Jurkat, Clone E6-1 (cell line): ENCODE results near the gene PAQR9.

Experiments
- DNase-seq: peaks from one replicate; pipeline ENCODE4 v3.0.0-alpha.2; 2011; ENCODE audit warnings: low read depth, low spot score
- H3K4me3 ChIP-seq: 2 replicates; pipeline ENCODE4 v1.5.1; 2011; ENCODE audit warnings: mild to moderate bottlenecking, low read length, control low read depth, moderate library complexity

The PAQR9 gene

DNA sequence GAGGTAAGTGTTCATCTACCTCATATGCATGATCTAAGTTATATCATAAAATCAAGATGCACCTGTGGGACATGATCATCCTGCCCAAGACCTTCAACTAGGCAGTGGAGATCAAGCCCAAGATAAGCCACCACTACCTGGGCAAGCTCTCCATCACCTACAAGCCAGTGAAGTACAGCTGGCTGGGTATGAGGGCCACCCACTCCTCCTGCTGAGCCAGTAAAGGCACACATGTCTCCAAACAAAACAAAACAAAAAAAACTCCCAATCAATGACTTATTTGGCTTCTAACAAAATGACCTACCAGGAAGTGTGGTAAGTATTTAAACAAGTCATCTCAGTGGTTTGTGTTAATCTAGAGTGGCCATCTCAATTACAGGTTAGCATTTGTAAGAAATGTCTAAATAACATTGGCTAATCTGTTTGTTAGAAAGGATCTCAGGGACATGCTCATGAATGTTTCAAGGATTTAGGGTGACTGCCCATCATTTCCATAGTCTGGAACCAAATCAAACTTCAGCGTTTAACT is 3.1 kb downstream of the PAQR9 start:
- H3K4me3 ChIP-seq = no peak overlapping the region
- no peak for DNase-seq

DNA sequence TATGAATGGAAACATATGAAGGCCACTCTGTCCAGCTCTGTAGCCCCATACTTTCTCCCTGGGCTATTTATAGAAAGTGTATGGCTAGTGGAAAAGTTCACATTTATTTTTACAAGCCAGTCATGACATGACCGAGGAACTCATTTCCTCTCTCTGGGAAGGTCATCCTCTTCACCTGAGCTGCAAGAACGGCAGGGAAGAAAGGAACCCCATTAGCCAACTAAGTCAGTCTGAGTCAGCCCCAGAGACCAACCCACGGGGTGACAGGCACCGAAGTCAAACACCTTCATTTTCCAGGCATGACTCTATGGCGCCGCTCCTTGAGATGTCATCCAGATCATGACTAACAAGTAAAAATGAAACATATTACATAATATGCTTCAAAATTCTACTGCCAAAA is 4.8 kb downstream of the PAQR9 start:
- H3K4me3 ChIP-seq = no peak overlapping the region
- DNase-seq = no peak

DNA sequence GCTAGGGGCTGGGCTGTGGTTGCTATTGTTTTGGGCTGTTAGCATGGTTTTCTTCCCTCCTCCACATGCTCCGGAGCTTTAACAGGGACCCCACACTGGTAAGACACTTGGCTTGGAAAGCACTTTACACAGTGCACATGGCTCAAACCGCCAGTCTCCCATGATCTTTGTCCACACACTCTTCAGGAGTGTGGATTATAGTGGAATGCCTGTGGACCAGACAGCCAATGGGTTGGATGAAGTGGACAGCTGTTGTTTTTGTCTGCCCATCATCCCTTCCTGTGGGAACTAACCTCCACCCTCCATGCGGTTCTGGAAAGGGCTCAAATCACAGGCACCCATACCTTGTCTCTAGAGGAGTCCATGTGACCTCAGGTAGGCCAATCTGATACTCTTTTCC is 10.0 kb downstream of the PAQR9 start:
- DNase-seq = no peak
- no peak overlapping the region for H3K4me3 ChIP-seq

DNA sequence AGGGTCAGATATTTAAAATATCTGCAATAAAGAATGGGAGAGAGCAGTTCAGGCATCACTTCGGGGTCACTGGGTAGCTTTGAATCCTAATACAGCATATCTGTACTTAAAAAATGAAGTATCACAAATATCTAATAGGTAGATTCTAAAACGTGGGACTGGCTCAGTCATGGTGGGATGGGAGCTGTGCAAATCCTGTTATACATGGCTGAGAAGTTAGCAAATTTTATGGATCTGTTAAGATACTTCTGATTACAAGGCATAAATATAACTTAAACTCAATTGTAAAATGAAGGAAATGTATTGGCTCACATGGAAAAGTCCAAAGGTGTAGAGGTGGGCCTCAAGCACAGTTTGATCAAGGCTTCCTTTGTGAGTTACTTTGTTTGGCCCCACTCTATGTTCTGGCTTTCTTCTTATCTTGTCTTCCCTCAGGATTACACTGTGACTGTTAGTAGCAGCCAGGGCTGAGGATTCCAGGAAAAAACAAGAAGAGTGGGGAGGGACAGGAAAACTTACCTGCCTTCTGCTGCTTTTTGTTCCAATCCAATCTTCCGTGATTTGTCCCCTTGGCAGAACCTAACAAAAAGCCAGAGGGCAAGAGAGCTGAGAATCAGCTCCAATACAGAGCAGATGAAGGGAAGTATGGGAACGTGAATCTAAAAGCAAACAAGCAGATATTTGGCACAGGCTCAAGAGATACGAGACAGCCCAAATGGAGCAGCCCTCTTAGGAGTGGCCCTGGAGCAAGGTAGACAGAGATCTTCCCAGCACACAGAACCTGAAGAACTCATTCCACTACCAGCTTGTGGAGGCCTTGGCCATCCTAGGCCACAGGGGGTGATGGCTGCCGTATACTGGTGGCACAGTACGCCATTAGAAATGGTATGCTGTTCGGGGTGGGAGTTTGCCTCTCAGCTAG is 10.9 kb downstream of the PAQR9 start:
- no peak for DNase-seq
- H3K4me3 ChIP-seq = no peak overlapping the region

DNA sequence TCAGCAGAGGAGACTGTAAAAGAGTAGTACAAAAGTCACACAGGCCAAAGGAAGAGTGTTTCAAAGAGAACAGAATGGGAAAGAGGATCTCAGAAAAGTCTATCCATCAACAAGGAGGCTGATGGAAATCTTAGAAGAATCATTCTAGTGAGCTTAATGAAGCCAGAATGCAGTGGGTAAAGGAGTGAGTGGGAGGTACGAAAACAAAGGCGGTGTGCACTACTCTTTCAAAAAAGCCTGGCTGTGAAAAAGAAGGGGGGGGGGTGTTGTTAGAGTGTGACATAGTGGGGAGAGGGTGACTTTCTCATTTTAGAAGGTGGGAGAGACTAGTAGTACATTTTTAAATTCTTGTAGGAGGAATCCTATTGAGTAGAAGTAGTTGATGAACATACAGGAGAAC is 11.7 kb downstream of the PAQR9 start:
- no peak for DNase-seq
- H3K4me3 ChIP-seq = no peak overlapping the region

DNA sequence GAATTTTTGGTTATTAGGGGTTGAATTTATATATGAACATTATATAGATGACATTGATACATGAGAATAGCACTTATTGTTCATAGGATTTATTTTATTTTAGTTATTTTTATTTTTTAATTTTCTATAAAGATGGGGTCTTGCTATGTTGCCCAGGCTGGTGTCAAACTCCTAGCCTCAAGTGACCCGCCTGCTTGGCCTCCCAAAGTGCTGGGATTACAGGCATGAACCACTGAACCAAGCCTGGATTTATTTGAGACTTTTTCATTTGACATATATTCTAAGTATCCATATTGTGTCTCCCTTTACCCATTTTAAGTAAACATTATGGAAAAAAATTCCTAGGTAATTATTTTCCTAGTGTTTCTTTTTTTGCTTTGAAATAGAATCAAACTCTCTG is 12.5 kb downstream of the PAQR9 start:
- no peak for DNase-seq
- H3K4me3 ChIP-seq = no peak overlapping the region

DNA sequence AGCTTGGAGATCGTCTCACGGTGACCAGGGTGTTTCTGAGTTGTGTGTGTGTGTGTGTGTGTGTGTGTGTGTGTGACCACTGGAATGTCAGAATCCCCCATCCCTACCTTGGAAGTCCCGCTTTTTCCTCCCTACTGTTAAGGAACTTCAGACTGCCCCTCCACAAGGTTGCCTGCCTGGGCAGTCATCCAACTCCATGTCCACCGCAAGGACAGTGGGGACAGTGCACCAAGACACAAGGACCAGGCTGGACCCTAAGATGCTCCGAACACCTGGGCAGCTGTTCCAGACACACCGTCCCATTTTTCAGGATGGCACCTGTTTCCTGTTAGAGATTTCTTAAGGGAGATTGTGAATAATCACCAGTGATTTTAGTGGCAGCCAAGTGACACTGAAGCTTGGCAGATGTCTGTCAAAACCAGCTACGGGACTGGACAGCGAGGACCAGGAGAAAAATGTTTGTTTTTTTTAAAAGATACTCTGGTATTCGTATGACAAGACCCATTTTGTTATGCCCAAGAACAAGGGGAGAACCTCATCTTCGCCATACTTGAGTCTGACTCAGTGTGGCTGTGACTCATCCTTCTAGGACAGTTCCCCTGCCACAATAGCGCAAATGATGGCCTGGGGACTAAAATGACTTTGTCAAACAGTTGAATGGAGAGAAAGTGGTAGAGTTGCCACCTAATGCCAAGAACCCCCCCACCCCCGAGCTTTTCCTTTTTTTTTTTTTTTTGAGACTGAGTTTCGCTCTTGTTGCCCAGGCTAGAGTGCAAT is 15.5 kb downstream of the PAQR9 start:
- DNase-seq = no peak
- no peak overlapping the region for H3K4me3 ChIP-seq

DNA sequence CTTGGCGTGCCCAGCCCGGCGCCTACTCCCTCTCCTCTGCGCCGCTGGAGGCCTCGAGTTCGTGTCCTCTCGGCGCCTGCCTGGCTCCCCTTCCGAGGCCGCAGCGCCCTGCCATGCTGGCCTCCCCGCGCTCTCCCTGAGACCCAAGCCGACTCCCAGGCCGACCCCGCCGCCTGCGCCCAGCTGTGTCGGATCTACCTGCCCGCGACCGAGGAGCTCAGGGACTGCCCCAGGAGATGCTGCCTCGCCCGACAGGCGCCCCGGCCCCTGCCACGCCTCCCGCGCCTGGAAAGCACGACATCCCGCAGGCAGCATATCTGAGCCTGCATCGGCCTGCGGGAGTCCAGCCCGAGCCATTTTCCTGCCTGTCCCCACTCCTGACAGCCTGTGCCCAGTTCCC is 16.1 kb downstream of the PAQR9 start:
- H3K4me3 ChIP-seq = no peak overlapping the region

DNA sequence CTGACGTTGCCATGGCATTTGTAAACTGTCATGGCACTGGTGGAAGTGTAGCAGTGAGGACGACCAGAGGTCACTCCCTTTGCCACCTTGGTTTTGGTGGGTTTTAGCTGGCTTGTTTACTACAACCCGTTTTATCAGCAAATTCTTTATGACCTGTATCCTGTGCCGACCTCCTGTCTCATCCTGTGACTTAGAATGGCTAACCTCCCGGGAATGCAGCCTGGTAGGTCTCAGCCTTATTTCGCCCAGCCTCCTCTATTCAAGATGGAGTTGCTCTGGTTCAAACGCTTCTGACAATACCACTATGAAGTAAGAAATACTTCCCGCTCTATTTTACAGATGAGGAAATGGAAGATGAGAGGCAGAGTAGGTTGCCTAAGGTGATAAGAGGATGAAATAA is 16.6 kb downstream of the PAQR9 start:
- no peak for DNase-seq
- H3K4me3 ChIP-seq = no peak overlapping the region

More for the DNA sequence above, 16.1 kb downstream of the PAQR9 start:
- no peak for DNase-seq

DNA sequence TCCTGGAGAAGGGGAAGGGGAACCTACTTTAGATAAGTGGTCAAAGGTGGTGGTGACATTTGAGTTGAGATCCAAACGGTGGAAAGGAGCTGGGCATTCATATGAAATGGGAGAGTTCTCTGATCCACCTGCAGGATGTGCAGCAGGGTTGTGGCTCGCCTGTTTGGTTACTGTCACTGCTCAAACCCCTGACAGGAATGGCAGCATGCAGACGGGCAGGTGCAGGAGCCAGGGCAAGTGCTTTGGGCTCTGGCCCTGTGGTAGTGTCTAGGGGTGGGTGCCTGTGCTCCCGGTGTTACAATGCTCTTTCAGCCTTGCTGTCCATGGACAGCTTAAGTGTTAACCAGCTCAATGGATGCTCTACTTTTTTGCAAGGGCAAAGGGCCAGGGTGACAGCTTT is 18.5 kb downstream of the PAQR9 start:
- no peak for DNase-seq
- no peak overlapping the region for H3K4me3 ChIP-seq

DNA sequence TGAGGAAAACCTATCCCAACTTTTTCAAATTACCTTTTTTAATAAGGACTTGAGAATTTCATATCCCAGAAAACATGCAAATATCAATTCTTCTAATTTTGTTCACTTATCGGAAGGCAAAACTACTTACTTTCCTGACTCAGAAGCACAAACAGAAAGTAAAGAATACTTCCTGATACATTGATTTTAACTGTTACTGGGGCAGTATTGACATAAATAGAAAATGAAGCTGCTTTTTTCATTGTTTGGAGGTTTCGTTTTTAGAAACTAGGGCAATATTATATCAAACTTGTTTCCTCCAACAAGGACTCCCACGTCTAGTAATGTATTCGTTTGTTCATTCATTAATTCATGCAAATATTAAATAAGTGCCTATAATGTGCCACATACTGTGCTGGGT is 19.1 kb downstream of the PAQR9 start:
- DNase-seq = no peak
- no peak overlapping the region for H3K4me3 ChIP-seq

DNA sequence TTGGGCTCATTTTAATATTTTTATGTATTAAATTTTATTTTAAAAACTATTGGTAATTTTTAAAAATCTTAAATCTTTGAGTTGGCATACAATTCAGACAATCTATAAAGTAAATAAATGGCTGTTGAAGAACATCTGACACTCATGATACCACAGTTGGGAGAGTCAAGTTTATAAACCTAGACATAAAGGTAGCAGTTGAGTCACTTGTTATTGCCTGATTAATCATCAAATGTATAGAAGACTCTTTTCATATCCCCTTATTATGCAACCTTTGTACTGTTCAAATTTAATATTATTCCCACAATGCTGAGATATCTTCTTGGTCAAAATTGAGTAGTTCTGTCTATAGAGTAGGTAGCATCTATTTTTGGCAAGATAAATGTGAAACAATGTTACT is 19.6 kb downstream of the PAQR9 start:
- no peak overlapping the region for H3K4me3 ChIP-seq
- DNase-seq = no peak

DNA sequence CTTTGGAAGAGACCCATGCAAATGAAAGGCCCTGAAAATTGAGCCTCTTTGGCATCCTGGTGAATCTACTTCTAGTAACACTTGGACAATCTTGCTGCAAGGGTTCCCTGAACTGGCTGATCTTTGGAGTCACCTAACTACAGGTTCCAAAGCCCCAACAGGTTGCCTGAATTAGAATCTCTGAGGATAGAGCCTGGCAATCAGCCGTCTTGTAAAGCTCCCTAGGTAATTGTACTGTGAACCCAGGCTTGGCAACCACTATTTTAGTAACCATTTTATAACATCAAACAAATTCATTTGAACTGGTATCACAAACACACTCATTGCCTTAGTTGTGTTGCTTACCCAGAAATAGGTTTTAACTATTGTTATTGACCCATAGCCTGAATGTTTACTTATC is 20.1 kb downstream of the PAQR9 start:
- H3K4me3 ChIP-seq = no peak overlapping the region
- no peak for DNase-seq

DNA sequence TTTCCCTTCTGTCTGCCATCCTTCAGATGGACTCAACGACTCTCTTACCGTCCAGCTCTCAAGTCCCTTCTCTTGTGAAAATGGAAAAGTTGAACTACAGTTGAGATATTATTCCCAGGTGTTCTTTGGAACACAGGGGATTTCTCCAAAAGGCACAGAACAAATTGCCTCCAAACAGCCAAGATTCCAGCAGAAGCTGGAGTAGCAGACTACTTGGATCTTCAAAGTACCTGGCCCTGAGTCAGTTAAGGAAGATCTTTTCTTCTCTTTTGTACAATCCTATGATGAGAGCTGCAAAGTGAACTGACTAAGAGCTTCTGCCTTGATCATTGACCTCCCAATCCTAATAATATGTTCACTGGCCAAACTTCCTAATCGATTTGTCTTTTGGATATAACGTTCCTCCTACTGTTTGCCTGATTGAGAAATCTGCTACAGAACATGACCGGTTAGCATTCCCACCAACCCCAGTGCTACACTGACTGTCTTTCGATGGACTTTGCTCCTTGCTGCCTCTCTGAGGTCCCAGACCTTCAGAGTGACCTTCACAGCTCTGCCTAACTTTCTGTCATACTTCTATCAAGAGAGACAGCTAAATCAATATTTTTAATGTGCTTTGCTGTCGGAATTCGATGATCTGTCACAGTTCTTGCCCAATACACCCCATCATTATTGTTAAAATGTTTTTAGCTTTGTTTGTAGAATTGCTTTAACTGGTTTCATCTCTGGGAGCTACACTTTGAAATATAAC is 21.9 kb downstream of the PAQR9 start:
- H3K4me3 ChIP-seq = no peak overlapping the region
- no peak for DNase-seq

DNA sequence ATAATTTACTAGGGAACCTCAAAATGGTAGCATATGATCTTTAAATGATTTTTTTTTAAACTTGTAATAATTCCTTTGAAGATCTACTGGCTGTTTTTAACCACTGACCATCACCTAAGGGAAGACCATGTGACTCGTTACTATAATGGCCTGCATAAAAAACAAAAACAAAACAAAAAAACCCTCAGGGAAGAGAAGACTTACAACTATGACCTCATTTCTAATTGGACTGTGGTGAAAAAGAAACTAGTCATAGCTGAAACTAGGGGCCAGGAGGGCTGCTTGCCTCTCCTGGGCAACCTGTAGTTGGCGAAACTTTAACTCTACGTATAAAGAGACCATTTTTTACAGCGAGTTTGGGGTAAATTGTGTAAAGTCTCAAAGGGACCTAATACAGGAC is 23.0 kb downstream of the PAQR9 start:
- no peak overlapping the region for H3K4me3 ChIP-seq
- DNase-seq = no peak

DNA sequence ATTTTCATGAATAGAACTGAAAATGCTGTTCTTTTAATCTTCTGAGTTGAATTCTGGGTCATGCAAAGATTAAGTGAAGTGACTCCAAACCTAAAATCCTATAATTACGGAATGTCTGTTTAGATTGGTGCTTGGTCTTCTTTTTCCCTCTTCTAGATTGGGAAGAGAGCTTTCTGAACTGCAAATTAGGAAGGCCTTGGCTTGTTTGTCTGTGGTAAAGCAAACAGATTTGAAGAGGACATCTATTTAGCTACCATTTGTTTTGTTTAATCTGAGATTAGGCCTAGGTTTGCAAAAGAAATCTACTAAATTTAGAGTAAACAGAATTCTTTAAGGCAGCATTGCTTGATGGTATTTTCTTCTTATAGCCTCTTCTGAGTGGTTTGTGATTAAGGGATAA is 23.5 kb downstream of the PAQR9 start:
- no peak overlapping the region for H3K4me3 ChIP-seq
- no peak for DNase-seq

DNA sequence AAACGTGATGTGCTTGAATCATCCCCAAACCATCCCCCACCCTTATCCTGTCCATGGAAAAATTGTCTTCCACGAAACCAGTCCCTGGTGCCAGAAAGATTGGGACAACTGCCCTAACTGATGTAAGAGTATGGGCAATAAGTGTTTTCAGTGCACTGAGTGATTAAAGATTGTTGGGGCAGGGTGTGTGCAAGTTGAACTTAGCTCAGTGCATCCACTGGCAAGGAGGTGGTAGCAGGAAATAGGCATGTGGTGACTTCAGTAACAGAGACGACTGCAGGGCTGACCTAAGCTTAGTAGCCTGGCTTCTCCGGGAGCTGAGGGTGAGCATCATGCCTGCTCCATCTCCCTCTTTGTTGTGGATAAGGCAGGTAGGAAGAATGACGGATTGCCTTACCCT is 27.5 kb downstream of the PAQR9 start:
- no peak overlapping the region for H3K4me3 ChIP-seq
- no peak for DNase-seq

DNA sequence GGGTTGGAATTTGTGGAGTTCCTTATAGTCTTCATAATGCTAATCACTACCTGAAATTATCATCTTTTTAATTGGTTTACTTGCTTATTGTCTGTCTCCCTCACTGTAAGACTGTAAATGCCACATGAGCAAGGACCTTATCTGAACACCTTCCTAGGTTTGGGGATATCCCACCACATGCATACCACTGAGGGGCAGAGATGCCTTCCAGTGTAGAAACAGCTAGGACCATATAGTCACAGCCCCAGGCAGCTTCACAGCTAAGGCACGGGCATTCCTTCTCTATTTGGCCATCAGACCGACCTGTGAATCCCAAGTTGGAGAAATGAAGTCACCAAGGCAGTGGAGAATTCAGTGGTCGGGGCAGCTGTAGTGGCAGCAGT is 28.6 kb downstream of the PAQR9 start:
- DNase-seq = no peak

DNA sequence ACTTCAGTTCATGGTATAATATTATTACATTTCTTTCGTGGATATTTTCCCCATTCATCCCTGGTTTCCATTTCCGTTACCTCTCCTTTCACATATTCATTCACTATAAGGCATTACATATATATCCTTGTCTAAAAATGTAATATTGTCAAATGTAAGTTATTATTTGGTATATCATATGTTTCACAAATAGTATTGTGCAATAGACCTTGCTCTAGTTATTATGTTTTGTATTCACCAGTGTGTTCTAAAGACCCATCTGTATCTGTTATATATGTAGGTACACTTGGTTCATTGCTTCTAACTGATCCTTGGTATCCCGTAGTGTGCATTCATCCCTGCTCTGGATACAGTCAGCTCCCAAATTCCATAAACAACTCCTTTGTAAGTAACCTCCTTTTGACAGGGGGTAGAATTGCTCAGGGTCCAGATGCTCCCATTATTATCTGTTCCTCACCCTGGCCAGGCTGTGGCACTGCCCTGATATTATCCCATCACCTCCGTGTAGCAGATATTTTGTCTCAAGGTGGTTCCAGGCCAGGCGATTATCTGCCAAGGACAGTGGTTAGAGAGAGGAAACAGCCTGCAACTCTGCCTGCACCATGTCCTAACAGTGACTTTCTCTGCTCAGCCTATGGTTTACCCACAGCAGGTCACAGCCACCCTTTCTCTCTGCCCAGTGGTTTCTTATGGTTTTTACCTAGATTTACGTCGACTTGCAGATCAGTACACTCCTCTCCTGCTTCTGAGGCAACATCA is 29.2 kb downstream of the PAQR9 start:
- H3K4me3 ChIP-seq = no peak overlapping the region
- DNase-seq = no peak

More for the DNA sequence above, 28.6 kb downstream of the PAQR9 start:
- no peak overlapping the region for H3K4me3 ChIP-seq
